H1 (cell line): Measurements from ENCODE around the gene FLT1. TPM values are rescaled to one million over a fixed set of nuclear protein-coding genes. Genes with fewer than 3 reads are reported as not detected.

Source experiments
- ATF2 ChIP-seq: IDR thresholded peaks from 2 replicates; pipeline ENCODE4 v1.6.1; 2012; ENCODE audit warnings: low read length, inconsistent platforms
- BACH1 ChIP-seq: IDR thresholded peaks from 2 replicates; pipeline ENCODE4 v1.6.1; 2012; ENCODE audit warnings: low read length, improper control_type of control experiment
- CBX5 ChIP-seq: fragments of 300-800, 300-1000 bp; sonication (generic); IDR thresholded peaks from 2 replicates; pipeline ENCODE4 v1.7.1; 2016; ENCODE audit warnings: antibody characterized with exemption, low read length, low read depth
- CHD7 ChIP-seq: fragments of 300-600 bp; sonication (generic); IDR thresholded peaks from 2 replicates; pipeline ENCODE4 v1.7.1; 2012; ENCODE audit warnings: low read length, moderate library complexity, mild to moderate bottlenecking, inconsistent platforms; ENCODE audit not compliant: insufficient replicate concordance
- GTF2F1 ChIP-seq: IDR thresholded peaks from 2 replicates; pipeline ENCODE4 v1.6.1; 2012; ENCODE audit warnings: low read depth, low read length, improper control_type of control experiment, borderline replicate concordance
- JUND ChIP-seq: IDR thresholded peaks from 2 replicates; pipeline ENCODE4 v1.6.1; 2011; ENCODE audit warnings: mild to moderate bottlenecking, improper control_type of control experiment, low read length
- KDM4A ChIP-seq: IDR thresholded peaks from one replicate; pipeline ENCODE4 v1.7.1; 2012; ENCODE audit warnings: low read depth, mild to moderate bottlenecking, moderate library complexity, low read length, inconsistent platforms; ENCODE audit not compliant: severe bottlenecking
- RNF2 ChIP-seq: fragments of 200-900, 300-1000 bp; sonication (generic); IDR thresholded peaks from 2 replicates; pipeline ENCODE4 v1.7.1; 2016; ENCODE audit warnings: borderline replicate concordance, low read depth, mild to moderate bottlenecking, antibody characterized with exemption, low read length; ENCODE audit not compliant: poor library complexity, severe bottlenecking; ENCODE audit errors: missing control alignments
- SAP30 ChIP-seq: fragments of 300-600 bp; sonication (generic); IDR thresholded peaks from 2 replicates; pipeline ENCODE4 v1.7.1; 2012; ENCODE audit warnings: low read length, moderate library complexity, mild to moderate bottlenecking, inconsistent platforms; ENCODE audit not compliant: insufficient read depth, insufficient replicate concordance
- SIRT6 ChIP-seq: IDR thresholded peaks from one replicate; pipeline ENCODE4 v1.7.1; 2012; ENCODE audit warnings: low read length, inconsistent platforms
- polyA plus RNA-seq, 7 experiments: library from polyadenylated mRNA; depleted of rRNA in 3 of 7; stranded (reverse) in 5 of 7; unstranded in 2 of 7; fragments of >200 nt in 5 of 7; fragments of 200-250 nt in 2 of 7; gene quantifications; 1 replicate in 5 of 7; 2 replicates in 1 of 7; 4 replicates in 1 of 7; pipeline versions ENCODE4 v1.2.1 to v1.2.3, GENCODE V29; 2011 to 2013; ENCODE audit warnings: missing spikeins in 2 of 7, mixed read lengths in 2 of 7
- total RNA-seq: library from RNA; stranded (reverse); fragmentation: NEBNext Ultra II Directional; extraction: Animal tissue kit (Norgen Biotek cat#: 25700); gene quantifications from 2 replicates; pipeline ENCODE4 v1.2.1, GENCODE V29; 2021

The FLT1 gene
- total and polyA plus RNA-seq, 2 of the 8 experiments (the other 6 are each of a cell fraction or from before 2014, with no cell fraction given): 19.7 to 90.2 TPM

DNA sequence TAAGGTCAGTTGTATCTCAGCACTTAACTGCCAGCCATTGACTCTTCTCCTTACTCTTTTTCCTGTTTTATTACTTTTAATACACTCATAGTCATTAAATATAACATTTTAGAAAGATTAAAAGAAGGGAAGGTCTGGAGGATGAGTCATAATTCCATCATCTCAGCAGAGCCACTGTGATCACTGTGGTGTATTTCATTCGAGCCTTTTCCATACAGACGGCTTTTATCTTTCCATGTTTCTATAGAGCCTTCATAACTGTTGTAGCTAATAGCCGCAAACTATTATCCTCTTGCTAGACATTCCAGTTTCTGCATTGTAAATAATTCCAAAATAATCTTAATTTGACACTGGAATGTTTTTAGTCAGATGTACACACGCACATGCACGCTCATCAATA lies 4.7 kb upstream of the FLT1 start (continued):
- TF ChIP-seq CHD7 (no peak), ATF2 (no peak), GTF2F1 (no peak), CBX5 (no peak), SIRT6 (no peak), SAP30 (no peak), BACH1 (no peak), RNF2 (no peak), JUND (no peak), KDM4A (no peak)
